Measurements from ENCODE around the gene PCBP3.
"Not testable (repeated sequence)": the region's sequence is repeated elsewhere in the genome, so short reads cannot be mapped to it uniquely, and the experiment has no call there.

The PCBP3 gene

DNA sequence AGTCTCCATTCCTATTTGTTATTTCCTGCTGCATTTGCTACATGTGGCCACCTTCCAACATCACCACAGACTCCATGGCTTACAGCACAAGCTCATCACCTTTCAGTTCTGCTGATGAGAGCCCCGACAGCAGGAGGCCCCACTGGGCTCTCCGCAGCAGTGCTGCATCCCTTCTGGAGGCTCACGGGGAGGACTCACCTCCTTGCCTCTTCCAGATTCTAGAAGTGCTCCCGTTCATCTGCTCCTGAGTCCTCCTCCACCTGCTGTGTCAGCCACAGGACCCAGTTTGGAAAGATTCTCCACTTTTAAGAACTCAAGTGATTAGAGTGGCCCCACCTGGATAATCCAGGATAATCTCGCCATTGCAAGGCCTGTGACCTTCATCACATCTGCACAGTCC lies 167.6 kb downstream of the PCBP3 start:
- H3K4me3 ChIP-seq (ENCODE audit: control insufficient read depth, low read depth, low read length), result no peak overlapping the region
- TF ChIP-seq, protein P1, sequence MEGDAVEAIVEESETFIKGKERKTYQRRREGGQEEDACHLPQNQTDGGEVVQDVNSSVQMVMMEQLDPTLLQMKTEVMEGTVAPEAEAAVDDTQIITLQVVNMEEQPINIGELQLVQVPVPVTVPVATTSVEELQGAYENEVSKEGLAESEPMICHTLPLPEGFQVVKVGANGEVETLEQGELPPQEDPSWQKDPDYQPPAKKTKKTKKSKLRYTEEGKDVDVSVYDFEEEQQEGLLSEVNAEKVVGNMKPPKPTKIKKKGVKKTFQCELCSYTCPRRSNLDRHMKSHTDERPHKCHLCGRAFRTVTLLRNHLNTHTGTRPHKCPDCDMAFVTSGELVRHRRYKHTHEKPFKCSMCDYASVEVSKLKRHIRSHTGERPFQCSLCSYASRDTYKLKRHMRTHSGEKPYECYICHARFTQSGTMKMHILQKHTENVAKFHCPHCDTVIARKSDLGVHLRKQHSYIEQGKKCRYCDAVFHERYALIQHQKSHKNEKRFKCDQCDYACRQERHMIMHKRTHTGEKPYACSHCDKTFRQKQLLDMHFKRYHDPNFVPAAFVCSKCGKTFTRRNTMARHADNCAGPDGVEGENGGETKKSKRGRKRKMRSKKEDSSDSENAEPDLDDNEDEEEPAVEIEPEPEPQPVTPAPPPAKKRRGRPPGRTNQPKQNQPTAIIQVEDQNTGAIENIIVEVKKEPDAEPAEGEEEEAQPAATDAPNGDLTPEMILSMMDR (conservative IDR thresholded peaks at IDR 0.05; ENCODE audit: control insufficient read depth, insufficient read depth, low read depth, low read length), result no peak
- no peak for DNase-seq (ENCODE audit: low read depth)

DNA sequence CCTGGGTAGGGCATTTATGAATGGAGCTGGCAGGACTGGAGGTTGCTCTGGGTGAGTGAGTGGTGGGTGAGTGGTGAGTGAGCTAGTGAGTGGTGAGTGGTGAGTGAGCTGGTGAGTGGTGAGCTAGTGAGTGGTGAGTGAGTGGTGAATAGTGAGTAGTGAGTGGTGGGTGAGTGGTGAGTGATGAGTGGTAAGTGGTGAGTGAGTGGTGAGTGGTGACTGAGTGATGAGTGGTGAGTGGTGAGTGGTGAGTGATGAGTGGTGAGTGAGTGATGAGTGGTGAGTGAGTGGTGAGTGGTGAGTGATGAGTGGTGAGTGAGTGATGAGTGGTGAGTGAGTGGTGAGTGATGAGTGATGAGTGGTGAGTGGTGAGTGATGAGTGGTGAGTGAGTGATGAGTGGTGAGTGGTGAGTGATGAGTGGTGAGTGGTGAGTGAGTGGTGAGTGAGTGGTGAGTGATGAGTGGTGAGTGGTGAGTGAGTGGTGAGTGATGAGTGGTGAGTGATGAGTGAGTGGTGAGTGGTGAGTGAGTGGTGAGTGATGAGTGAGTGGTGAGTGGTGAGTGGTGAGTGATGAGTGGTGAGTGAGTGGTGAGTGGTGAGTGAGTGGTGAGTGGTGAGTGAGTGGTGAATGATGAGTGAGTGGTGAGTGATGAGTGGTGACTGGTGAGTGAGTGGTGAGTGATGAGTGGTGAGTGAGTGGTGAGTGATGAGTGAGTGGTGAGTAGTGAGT lies 170.8 kb downstream of the PCBP3 start:
- DNase-seq (ENCODE audit: low read depth), result peak; percentile 21

DNA sequence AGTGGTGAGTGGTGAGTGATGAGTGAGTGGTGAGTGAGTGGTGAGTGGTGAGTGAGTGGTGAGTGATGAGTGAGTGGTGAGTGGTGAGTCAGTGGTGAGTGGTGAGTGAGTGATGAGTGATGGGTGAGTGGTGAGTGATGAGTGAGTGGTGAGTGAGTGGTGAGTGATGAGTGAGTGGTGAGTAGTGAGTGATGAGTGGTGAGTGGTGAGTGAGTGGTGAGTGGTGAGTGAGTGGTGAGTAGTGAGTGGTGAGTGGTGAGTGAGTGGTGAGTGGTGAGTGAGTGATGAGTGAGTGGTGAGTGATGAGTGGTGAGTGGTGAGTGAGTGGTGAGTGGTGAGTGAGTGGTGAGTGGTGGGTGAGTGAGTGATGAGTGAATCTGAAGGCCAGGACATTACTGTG lies 172.3 kb downstream of the PCBP3 start:
- peak; percentile 14 for DNase-seq (ENCODE audit: low read depth)
- H3K4me3 ChIP-seq (ENCODE audit: control insufficient read depth, low read depth, low read length), result not testable (repeated sequence)

More for the DNA sequence above, 170.8 kb downstream of the PCBP3 start:
- not testable (repeated sequence) for H3K4me3 ChIP-seq (ENCODE audit: control insufficient read depth, low read depth, low read length)

DNA sequence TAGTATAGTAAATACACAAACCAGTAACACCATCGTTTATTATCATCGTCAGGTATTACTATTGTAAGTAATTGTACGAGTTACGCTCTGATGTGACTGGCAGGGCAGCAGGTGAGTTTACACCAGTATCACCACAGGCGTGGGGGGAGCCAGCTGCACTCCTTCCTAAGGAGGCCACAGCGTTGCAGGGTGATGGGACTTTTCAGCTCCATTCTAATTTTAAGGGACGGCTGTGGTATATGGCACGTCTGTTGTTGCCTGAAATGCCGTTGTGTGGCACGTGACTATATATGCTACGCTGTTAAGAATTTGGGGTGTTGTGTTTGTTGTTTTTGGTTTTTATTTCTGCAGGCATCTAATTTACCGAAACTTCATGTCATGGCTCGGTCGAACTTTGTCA lies 173.3 kb downstream of the PCBP3 start:
- no peak for DNase-seq (ENCODE audit: low read depth)
- no peak overlapping the region for H3K4me3 ChIP-seq (ENCODE audit: control insufficient read depth, low read depth, low read length)
- TF ChIP-seq, protein P1 (conservative IDR thresholded peaks at IDR 0.05; ENCODE audit: control insufficient read depth, insufficient read depth, low read depth, low read length), result no peak

DNA sequence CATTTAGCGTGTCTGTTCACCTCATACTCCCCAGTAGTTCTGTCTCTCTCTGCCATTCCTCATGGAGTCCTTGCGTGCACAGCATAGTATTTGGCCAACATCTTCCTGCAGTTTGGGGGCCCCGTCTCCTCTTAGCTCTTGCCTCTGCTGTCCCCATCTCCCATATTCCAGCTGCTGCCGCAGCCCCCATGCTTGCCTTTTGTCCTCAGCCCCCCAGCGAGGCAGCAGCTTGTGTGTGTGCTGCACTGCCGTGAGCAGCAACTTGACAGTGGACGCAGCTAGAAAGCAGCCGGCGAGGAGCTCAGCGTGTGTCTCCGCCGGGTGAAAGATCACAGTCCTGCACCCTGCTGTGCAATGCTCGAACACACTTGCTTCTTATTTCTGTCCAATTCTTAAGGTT lies 173.8 kb downstream of the PCBP3 start:
- no peak overlapping the region for H3K4me3 ChIP-seq (ENCODE audit: control insufficient read depth, low read depth, low read length)
- TF ChIP-seq, protein P1 (conservative IDR thresholded peaks at IDR 0.05; ENCODE audit: control insufficient read depth, insufficient read depth, low read depth, low read length), result no peak
- no peak for DNase-seq (ENCODE audit: low read depth)

DNA sequence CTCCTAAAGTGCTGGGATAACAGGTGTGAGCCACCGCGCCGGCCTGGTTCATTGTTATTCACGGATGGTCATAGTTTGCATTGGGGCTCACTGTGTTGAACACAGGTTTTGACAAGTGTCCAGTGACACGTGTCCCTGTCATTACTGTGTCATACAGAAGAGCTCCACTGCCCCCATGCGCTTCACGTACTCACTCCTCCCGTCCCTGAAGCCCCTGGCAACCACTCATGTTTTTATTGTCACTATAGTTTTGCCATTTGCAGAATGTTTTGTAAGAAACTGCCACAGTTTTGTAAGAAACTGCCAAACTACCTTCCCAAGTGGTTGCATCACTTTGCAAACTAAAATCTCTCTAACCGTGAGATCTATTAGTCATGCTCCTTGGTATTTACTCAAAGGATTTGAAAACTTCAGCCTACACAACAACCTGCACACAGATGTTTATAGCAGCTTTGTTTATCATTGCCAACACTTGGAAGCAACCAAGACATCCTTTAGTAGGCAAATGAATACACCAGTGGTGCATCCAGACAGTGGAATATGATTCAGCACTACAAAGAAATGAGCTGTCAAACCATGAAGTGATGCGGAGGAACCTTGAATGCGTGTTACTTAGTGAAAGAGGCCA lies 174.9 kb downstream of the PCBP3 start:
- peak; percentile 95 for DNase-seq (ENCODE audit: low read depth)
- H3K4me3 ChIP-seq (ENCODE audit: control insufficient read depth, low read depth, low read length), result no peak overlapping the region
- TF ChIP-seq, protein P1 (conservative IDR thresholded peaks at IDR 0.05; ENCODE audit: control insufficient read depth, insufficient read depth, low read depth, low read length), result no peak

DNA sequence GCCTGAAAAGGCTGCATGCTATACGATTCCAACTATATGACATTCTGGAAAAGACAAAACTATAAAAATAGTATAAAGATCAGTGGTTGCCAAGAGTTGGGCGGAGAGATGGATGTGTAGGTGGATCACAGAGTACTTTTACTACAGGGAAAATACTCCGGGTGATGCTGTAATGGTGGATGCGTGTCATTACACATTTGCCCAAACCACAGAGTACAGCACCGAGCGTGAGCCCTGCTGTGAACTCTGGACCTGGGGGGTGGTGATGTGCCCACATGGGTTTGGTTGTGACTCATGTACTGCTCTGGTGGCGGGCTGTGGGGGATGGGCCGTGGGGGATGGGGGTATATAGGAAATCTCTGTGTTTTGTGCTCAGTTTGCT lies 175.4 kb downstream of the PCBP3 start:
- H3K4me3 ChIP-seq (ENCODE audit: control insufficient read depth, low read depth, low read length), result no peak overlapping the region
- TF ChIP-seq, protein P1 (conservative IDR thresholded peaks at IDR 0.05; ENCODE audit: control insufficient read depth, insufficient read depth, low read depth, low read length), result no peak
- DNase-seq (ENCODE audit: low read depth), result peak; percentile 97
